ENCODE measurements around the gene KIAA1217. TPM values are rescaled to one million over a fixed set of nuclear protein-coding genes. Genes with fewer than 3 reads are reported as not detected.

Gene KIAA1217
- total and polyA plus RNA-seq, 3 experiments from 2014 or later = 0.20 TPM; not detected in 2

GRCh38 chr10:24428410-24428782 lies 219.5 kb downstream of the KIAA1217 start:
- POLR2A ChIA-PET = interaction anchor here (0.7 kb wide), 1 partner anchor 66 kb away, joined by 3 read pairs; no protein-coding TSS in a partner anchor
- H3K4me3 Mint-ChIP-seq = no peak overlapping the region

GRCh38 chr10:24430591-24430990 lies 221.7 kb downstream of the KIAA1217 start:
- POLR2A ChIA-PET = no interaction called here

More at GRCh38 chr10:24428410-24428782, 219.5 kb downstream of the KIAA1217 start:
- no peaks in the 10 kb centered on the region for H3K36me3 ChIP-seq (ENCODE audit: insufficient read depth, low read length)
- no peaks in the 10 kb centered on the region for H3K9me3 ChIP-seq (ENCODE audit: low read length)
- H3K27ac ChIP-seq (ENCODE audit: low read depth, low read length) = no peak overlapping the region
- H3K4me3 ChIP-seq (ENCODE audit: low read length) = no peak overlapping the region
- H3K9me3 Mint-ChIP-seq = no peaks in the 10 kb centered on the region
- H3K36me3 Mint-ChIP-seq = no peaks in the 10 kb centered on the region
- no peaks in the 10 kb centered on the region for H3K27me3 ChIP-seq (ENCODE audit: insufficient read depth, low read length, poor library complexity, severe bottlenecking)
- CTCF ChIA-PET = interaction anchor here (0.8 kb wide), 1 partner anchor 9 kb away, joined by 3 read pairs; no protein-coding TSS in a partner anchor
- no peaks in the 10 kb centered on the region for H3K4me1 Mint-ChIP-seq
- no peak overlapping the region for H3K27ac Mint-ChIP-seq
- H3K4me1 ChIP-seq (ENCODE audit: insufficient read depth, low read length) = no peaks in the 10 kb centered on the region
- no peak for DNase-seq
- peaks cover 0 to 7% of the 10 kb centered on the region in 2 donors for H3K27me3 Mint-ChIP-seq

GRCh38 chr10:24432478-24433416 lies 223.8 kb downstream of the KIAA1217 start:
- Histone ChIP-seq H3K27ac (ENCODE audit: low read depth, low read length) (no peak overlapping the region), H3K36me3 (ENCODE audit: insufficient read depth, low read length) (no peaks in the 10 kb centered on the region), H3K27me3 (ENCODE audit: insufficient read depth, low read length, poor library complexity, severe bottlenecking) (no peaks in the 10 kb centered on the region), H3K4me3 (ENCODE audit: low read length) (no peak overlapping the region), H3K4me1 (ENCODE audit: insufficient read depth, low read length) (no peaks in the 10 kb centered on the region), H3K9me3 (ENCODE audit: low read length) (no peaks in the 10 kb centered on the region)
- CTCF ChIA-PET = no interaction called here
- Mint-ChIP-seq H3K36me3 (no peaks in the 10 kb centered on the region), H3K9me3 (peaks cover 0 to 1% (median 0%) of the 10 kb centered on the region in 5 donors), H3K4me1 (no peaks in the 10 kb centered on the region), H3K4me3 (peak overlapping the region in 1 of 7 donors; percentile 41), H3K27me3 (peaks cover 4 to 6% of the 10 kb centered on the region in 2 donors), H3K27ac (no peak overlapping the region)
- POLR2A ChIA-PET = no interaction called here
- DNase-seq = no peak

More at GRCh38 chr10:24430591-24430990, 221.7 kb downstream of the KIAA1217 start:
- Histone ChIP-seq H3K36me3 (ENCODE audit: insufficient read depth, low read length) (no peaks in the 10 kb centered on the region), H3K27me3 (ENCODE audit: insufficient read depth, low read length, poor library complexity, severe bottlenecking) (no peaks in the 10 kb centered on the region), H3K9me3 (ENCODE audit: low read length) (no peaks in the 10 kb centered on the region), H3K4me1 (ENCODE audit: insufficient read depth, low read length) (no peaks in the 10 kb centered on the region), H3K4me3 (ENCODE audit: low read length) (no peak overlapping the region), H3K27ac (ENCODE audit: low read depth, low read length) (no peak overlapping the region)
- H3K27me3 Mint-ChIP-seq = peaks cover 0 to 6% of the 10 kb centered on the region in 2 donors
- H3K36me3 Mint-ChIP-seq = no peaks in the 10 kb centered on the region
- no peak for DNase-seq
- peaks cover 0 to 1% (median 0%) of the 10 kb centered on the region in 5 donors for H3K9me3 Mint-ChIP-seq
- no peak overlapping the region for H3K4me3 Mint-ChIP-seq
- no peak overlapping the region for H3K27ac Mint-ChIP-seq
- CTCF ChIA-PET = no interaction called here
- no peaks in the 10 kb centered on the region for H3K4me1 Mint-ChIP-seq

GRCh38 chr10:24433705-24434104 lies 224.8 kb downstream of the KIAA1217 start:
- Histone ChIP-seq H3K9me3 (ENCODE audit: low read length) (no peaks in the 10 kb centered on the region), H3K4me3 (ENCODE audit: low read length) (no peak overlapping the region), H3K36me3 (ENCODE audit: insufficient read depth, low read length) (no peaks in the 10 kb centered on the region), H3K4me1 (ENCODE audit: insufficient read depth, low read length) (no peaks in the 10 kb centered on the region), H3K27ac (ENCODE audit: low read depth, low read length) (no peak overlapping the region), H3K27me3 (ENCODE audit: insufficient read depth, low read length, poor library complexity, severe bottlenecking) (no peaks in the 10 kb centered on the region)
- Mint-ChIP-seq H3K27me3 (peaks cover 4 to 6% of the 10 kb centered on the region in 2 donors), H3K27ac (no peak overlapping the region), H3K4me1 (no peaks in the 10 kb centered on the region), H3K4me3 (no peak overlapping the region), H3K36me3 (no peaks in the 10 kb centered on the region), H3K9me3 (peaks cover 0 to 1% (median 0%) of the 10 kb centered on the region in 5 donors)
- ChIA-PET POLR2A (no interaction called here), CTCF (no interaction called here)
- no peak for DNase-seq

- POLR2A ChIA-PET = no interaction called here
Observed at GRCh38 chr10:24434961-24435360, 226.0 kb downstream of the KIAA1217 start.

GRCh38 chr10:24435374-24435773 lies 226.4 kb downstream of the KIAA1217 start:
- ChIA-PET POLR2A (no interaction called here), CTCF (no interaction called here)
- Histone ChIP-seq H3K9me3 (ENCODE audit: low read length) (no peaks in the 10 kb centered on the region), H3K27ac (ENCODE audit: low read depth, low read length) (no peak overlapping the region), H3K4me3 (ENCODE audit: low read length) (no peak overlapping the region), H3K27me3 (ENCODE audit: insufficient read depth, low read length, poor library complexity, severe bottlenecking) (no peaks in the 10 kb centered on the region), H3K4me1 (ENCODE audit: insufficient read depth, low read length) (no peaks in the 10 kb centered on the region), H3K36me3 (ENCODE audit: insufficient read depth, low read length) (no peaks in the 10 kb centered on the region)
- Mint-ChIP-seq H3K4me1 (no peaks in the 10 kb centered on the region), H3K27me3 (peaks cover 4 to 6% of the 10 kb centered on the region in 2 donors), H3K9me3 (peaks cover 0 to 1% (median 0%) of the 10 kb centered on the region in 5 donors), H3K27ac (no peak overlapping the region), H3K36me3 (no peaks in the 10 kb centered on the region), H3K4me3 (no peak overlapping the region)
- DNase-seq = no peak

More at GRCh38 chr10:24434961-24435360, 226.0 kb downstream of the KIAA1217 start:
- no peak overlapping the region for H3K4me3 Mint-ChIP-seq
- H3K36me3 Mint-ChIP-seq = no peaks in the 10 kb centered on the region
- peaks cover 0 to 1% (median 0%) of the 10 kb centered on the region in 5 donors for H3K9me3 Mint-ChIP-seq
- H3K27ac ChIP-seq (ENCODE audit: low read depth, low read length) = no peak overlapping the region
- DNase-seq = no peak
- CTCF ChIA-PET = no interaction called here
- H3K4me1 Mint-ChIP-seq = no peaks in the 10 kb centered on the region
- H3K36me3 ChIP-seq (ENCODE audit: insufficient read depth, low read length) = no peaks in the 10 kb centered on the region
- H3K4me1 ChIP-seq (ENCODE audit: insufficient read depth, low read length) = no peaks in the 10 kb centered on the region
- no peak overlapping the region for H3K4me3 ChIP-seq (ENCODE audit: low read length)
- H3K27me3 Mint-ChIP-seq = peaks cover 4 to 6% of the 10 kb centered on the region in 2 donors
- no peaks in the 10 kb centered on the region for H3K27me3 ChIP-seq (ENCODE audit: insufficient read depth, low read length, poor library complexity, severe bottlenecking)
- no peak overlapping the region for H3K27ac Mint-ChIP-seq
- H3K9me3 ChIP-seq (ENCODE audit: low read length) = no peaks in the 10 kb centered on the region

- no peak overlapping the region for H3K4me3 Mint-ChIP-seq
- H3K9me3 Mint-ChIP-seq = peaks cover 0 to 1% (median 0%) of the 10 kb centered on the region in 5 donors
- ChIA-PET CTCF (no interaction called here), POLR2A (no interaction called here)
- H3K36me3 ChIP-seq (ENCODE audit: insufficient read depth, low read length) = no peaks in the 10 kb centered on the region
- H3K4me1 ChIP-seq (ENCODE audit: insufficient read depth, low read length) = no peaks in the 10 kb centered on the region
- peaks cover 3 to 8% of the 10 kb centered on the region in 2 donors for H3K27me3 Mint-ChIP-seq
- no peak overlapping the region for H3K27ac ChIP-seq (ENCODE audit: low read depth, low read length)
- DNase-seq = no peak
- H3K36me3 Mint-ChIP-seq = no peaks in the 10 kb centered on the region
- H3K27ac Mint-ChIP-seq = no peak overlapping the region
- no peak overlapping the region for H3K4me3 ChIP-seq (ENCODE audit: low read length)
- H3K4me1 Mint-ChIP-seq = no peaks in the 10 kb centered on the region
- no peaks in the 10 kb centered on the region for H3K27me3 ChIP-seq (ENCODE audit: insufficient read depth, low read length, poor library complexity, severe bottlenecking)
- no peaks in the 10 kb centered on the region for H3K9me3 ChIP-seq (ENCODE audit: low read length)
Observed at GRCh38 chr10:24437302-24437701, 228.4 kb downstream of the KIAA1217 start.

GRCh38 chr10:24438800-24439199 lies 229.9 kb downstream of the KIAA1217 start:
- Mint-ChIP-seq H3K4me3 (no peak overlapping the region), H3K4me1 (no peaks in the 10 kb centered on the region), H3K27me3 (peaks cover 2 to 8% of the 10 kb centered on the region in 2 donors), H3K36me3 (no peaks in the 10 kb centered on the region), H3K9me3 (peaks cover 0 to 1% (median 0%) of the 10 kb centered on the region in 5 donors), H3K27ac (no peak overlapping the region)
- Histone ChIP-seq H3K27ac (ENCODE audit: low read depth, low read length) (no peak overlapping the region), H3K36me3 (ENCODE audit: insufficient read depth, low read length) (no peaks in the 10 kb centered on the region), H3K9me3 (ENCODE audit: low read length) (no peaks in the 10 kb centered on the region), H3K27me3 (ENCODE audit: insufficient read depth, low read length, poor library complexity, severe bottlenecking) (no peaks in the 10 kb centered on the region), H3K4me3 (ENCODE audit: low read length) (no peak overlapping the region), H3K4me1 (ENCODE audit: insufficient read depth, low read length) (no peaks in the 10 kb centered on the region)
- ChIA-PET CTCF (no interaction called here), POLR2A (no interaction called here)
- no peak for DNase-seq
